SU-DHL-6 (cell line): ENCODE measurements around the gene ABHD16A.
A peak's percentile ranks its signal among the peaks of the same experiment; 100 is the strongest.

Experiments used
- H2AFZ ChIP-seq: fragments of 200-600 bp; sonication (generic); 2 replicates; pipeline ENCODE4 v1.6.1; 2014; ENCODE audit warnings: low read depth, mild to moderate bottlenecking, moderate library complexity, mixed read lengths, antibody characterized with exemption, low read length; ENCODE audit not compliant: severe bottlenecking
- H3F3A ChIP-seq: fragments of 200-600 bp; shearing (Covaris generic); 2 replicates; pipeline ENCODE4 v1.6.0; 2016; ENCODE audit warnings: antibody characterized with exemption, mild to moderate bottlenecking; ENCODE audit not compliant: insufficient read depth
- H3K27ac ChIP-seq: fragments of 200-600 bp; sonication (generic); 2 replicates; pipeline ENCODE4 v1.5.1; 2016; ENCODE audit warnings: low read depth, mild to moderate bottlenecking, low read length, moderate library complexity, mixed read lengths
- H3K27me3 ChIP-seq: fragments of 200-600 bp; sonication (generic), shearing (Covaris generic); 2 replicates; pipeline ENCODE4 v1.6.0; 2014; ENCODE audit warnings: mild to moderate bottlenecking, low read length
- H3K36me3 ChIP-seq: fragments of 200-600 bp; sonication (generic); 2 replicates; pipeline ENCODE4 v1.6.1; 2014; ENCODE audit warnings: mild to moderate bottlenecking, low read length, mixed read lengths
- H3K4me2 ChIP-seq: fragments of 300-600, 200-600 bp; shearing (Covaris generic), sonication (generic); 2 replicates; pipeline ENCODE4 v1.6.0; 2014; ENCODE audit warnings: low read length, low read depth, mild to moderate bottlenecking; ENCODE audit not compliant: poor library complexity, severe bottlenecking
- H3K4me3 ChIP-seq: fragments of 200-600 bp; sonication (generic); 2 replicates; pipeline ENCODE4 v1.5.1; 2014; ENCODE audit warnings: antibody characterized with exemption, low read length, mild to moderate bottlenecking, mixed read lengths; ENCODE audit not compliant: insufficient read depth, poor library complexity, severe bottlenecking
- H3K79me2 ChIP-seq: fragments of 200-600 bp; sonication (generic); 2 replicates; pipeline ENCODE4 v1.6.1; 2014; ENCODE audit warnings: mild to moderate bottlenecking, low read length, moderate library complexity; ENCODE audit not compliant: insufficient read depth
- H3K9ac ChIP-seq: fragments of 200-600 bp; sonication (generic); 2 replicates; pipeline ENCODE4 v1.7.0; 2014; ENCODE audit warnings: mild to moderate bottlenecking, low read length
- H3K9me2 ChIP-seq: fragments of 200-600 bp; sonication (generic); replicated peaks from 2 replicates; pipeline ENCODE4 v1.6.1; 2014; ENCODE audit warnings: low read length; ENCODE audit not compliant: insufficient read depth
- H3K9me3 ChIP-seq: fragments of 200-600 bp; sonication (generic); 2 replicates; pipeline ENCODE4 v1.6.1; 2014; ENCODE audit warnings: low read length, mixed read lengths; ENCODE audit not compliant: insufficient read depth
- H4K20me1 ChIP-seq: fragments of 200-600 bp; sonication (generic); 2 replicates; pipeline ENCODE4 v1.6.1; 2014; ENCODE audit warnings: low read depth, mild to moderate bottlenecking, antibody characterized with exemption, low read length, moderate library complexity, mixed read lengths
- CTCF ChIP-seq: fragments of 200-600 bp; sonication (generic); IDR thresholded peaks from one replicate; pipeline ENCODE4 v1.5.1; 2017; ENCODE audit warnings: antibody characterized with exemption, mild to moderate bottlenecking, low read length, moderate library complexity; ENCODE audit not compliant: insufficient read depth, poor library complexity, severe bottlenecking
- EZH2phosphoT487 ChIP-seq: fragments of 200-600 bp; sonication (generic), shearing (Covaris generic); conservative IDR thresholded peaks from 2 replicates; pipeline ENCODE4 v1.6.1; 2018; ENCODE audit warnings: mild to moderate bottlenecking, antibody characterized with exemption, low read length, moderate library complexity, mixed read lengths

ABHD16A gene

GRCh38 chr6:31741815-31742214, 38.7 kb upstream of the ABHD16A start:
- TF ChIP-seq CTCF (no peak), EZH2phosphoT487 (no peak)

DNA sequence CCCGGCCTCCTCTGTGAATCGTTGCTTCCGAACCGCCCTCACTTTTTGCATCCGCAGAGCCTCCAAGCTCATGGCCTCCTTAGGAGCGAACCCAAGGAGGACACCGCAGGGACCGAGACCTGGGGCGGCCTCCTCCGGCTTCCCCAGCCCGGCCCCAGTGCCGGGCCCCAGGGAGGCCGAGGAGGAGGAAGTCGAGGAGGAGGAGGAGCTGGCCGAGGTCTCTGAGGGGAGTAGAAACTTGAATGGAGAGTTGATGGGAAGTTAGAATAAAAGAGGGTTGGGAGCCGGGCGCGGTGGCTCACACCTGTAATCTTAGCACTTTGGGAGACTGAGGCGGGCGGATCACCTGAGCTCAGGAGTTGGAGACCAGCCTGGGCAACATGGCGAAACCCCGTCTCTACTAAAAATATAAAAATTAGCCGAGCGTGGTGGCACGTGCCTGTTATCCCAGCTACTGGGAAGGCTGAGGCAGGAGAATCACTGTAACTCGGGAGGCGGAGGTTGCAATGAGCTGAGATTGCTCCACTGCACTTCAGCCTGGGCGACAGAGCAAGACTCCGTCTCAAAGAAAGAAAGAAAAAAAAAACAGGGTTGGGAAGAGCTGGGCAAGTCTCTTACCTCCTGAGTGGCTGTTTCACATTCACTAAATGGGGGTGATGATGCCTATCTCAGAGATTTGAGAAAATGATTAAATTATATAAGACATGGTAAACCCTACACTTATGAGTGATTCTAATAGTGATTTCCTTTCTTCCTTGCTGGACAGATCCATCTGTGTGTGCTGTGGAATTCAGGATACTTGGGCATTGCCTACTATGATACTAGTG, 37.5 kb upstream of the ABHD16A start:
- H3K9me2 ChIP-seq = no peaks in the 10 kb centered on the region
- peak overlapping the region; percentile 8 for H2AFZ ChIP-seq
- no peaks in the 10 kb centered on the region for H3K9me3 ChIP-seq
- peak overlapping the region; percentile 86 for H3K27ac ChIP-seq
- H3K9ac ChIP-seq = peak overlapping the region; percentile 90
- peak overlapping the region; percentile 78 for H3K4me3 ChIP-seq
- peaks cover 25% of the 10 kb centered on the region for H3K79me2 ChIP-seq
- H3K27me3 ChIP-seq = no peaks in the 10 kb centered on the region
- peak overlapping the region; percentile 82 for H3K4me2 ChIP-seq
- H4K20me1 ChIP-seq = no peaks in the 10 kb centered on the region
- TF ChIP-seq CTCF = no peak
- TF ChIP-seq EZH2phosphoT487 = no peak
- peaks cover 54% of the 10 kb centered on the region for H3F3A ChIP-seq
- H3K36me3 ChIP-seq = peaks cover 17% of the 10 kb centered on the region

More at GRCh38 chr6:31741815-31742214, 38.7 kb upstream of the ABHD16A start:
- H3K36me3 ChIP-seq = peaks cover 17% of the 10 kb centered on the region
- H3K9ac ChIP-seq = no peak overlapping the region; the same call in 1 of the 2 replicates
- no peaks in the 10 kb centered on the region for H4K20me1 ChIP-seq
- 0 out of 2 replicates have a peak overlapping the region, but pooled peaks have one; percentile 11 for H3K27ac ChIP-seq
- H3K4me2 ChIP-seq = no peak overlapping the region
- peaks cover 13% of the 10 kb centered on the region for H3K79me2 ChIP-seq
- no peaks in the 10 kb centered on the region for H3K9me2 ChIP-seq
- H3K9me3 ChIP-seq = no peaks in the 10 kb centered on the region
- peaks cover 54% of the 10 kb centered on the region for H3F3A ChIP-seq
- no peak overlapping the region for H3K4me3 ChIP-seq
- H3K27me3 ChIP-seq = no peaks in the 10 kb centered on the region
- H2AFZ ChIP-seq = no peak overlapping the region

DNA sequence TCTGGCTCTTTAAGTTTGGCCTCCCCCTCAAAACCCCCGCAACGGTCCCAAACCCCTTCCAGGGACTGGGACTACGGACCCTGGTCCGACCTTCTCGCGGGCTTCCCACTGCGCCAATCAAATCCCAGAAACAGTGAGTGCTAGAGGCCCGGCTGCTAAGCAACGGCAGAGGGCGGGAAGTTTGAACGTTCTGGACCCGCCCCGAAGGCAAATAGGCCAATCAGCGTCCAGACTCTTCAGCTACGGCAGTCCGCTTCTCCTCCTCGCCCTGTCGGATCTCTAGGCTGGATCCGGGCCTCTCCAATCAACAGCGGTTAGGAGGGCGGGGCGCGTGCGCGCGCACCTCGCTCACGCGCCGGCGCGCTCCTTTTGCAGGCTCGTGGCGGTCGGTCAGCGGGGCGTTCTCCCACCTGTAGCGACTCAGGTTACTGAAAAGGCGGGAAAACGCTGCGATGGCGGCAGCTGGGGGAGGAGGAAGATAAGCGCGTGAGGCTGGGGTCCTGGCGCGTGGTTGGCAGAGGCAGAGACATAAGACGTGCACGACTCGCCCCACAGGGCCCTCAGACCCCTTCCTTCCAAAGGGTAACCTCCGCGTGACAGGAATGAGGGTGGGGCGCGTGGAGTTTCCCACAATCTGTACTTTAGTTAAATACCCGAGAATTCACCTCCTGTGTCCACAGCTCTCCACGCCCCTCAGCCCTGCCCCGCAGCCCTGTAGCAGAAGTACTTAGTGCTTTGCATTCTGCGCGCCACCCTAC, 36.7 kb upstream of the ABHD16A start, which contains the start of gene MSH5:
TSS of gene MSH5 (plus strand) at position 367 of the 758 bp plus-strand sequence. CDS start 462 bp downstream, outside the sequence.
- Histone ChIP-seq H3F3A (peaks cover 50% of the 10 kb centered on the region), H3K36me3 (peaks cover 17% of the 10 kb centered on the region), H3K79me2 (peaks cover 33% of the 10 kb centered on the region), H3K27me3 (no peaks in the 10 kb centered on the region), H3K9ac (peak within 1 kb of the TSS; percentile 90), H3K4me3 (peak within 1 kb of the TSS; percentile 78), H2AFZ (peak within 1 kb of the TSS; percentile 8), H3K9me3 (no peaks in the 10 kb centered on the region), H3K27ac (peak within 1 kb of the TSS; percentile 95), H4K20me1 (no peaks in the 10 kb centered on the region), H3K4me2 (peak within 1 kb of the TSS; percentile 82), H3K9me2 (no peaks in the 10 kb centered on the region)
- TF ChIP-seq CTCF = no peak
- TF ChIP-seq EZH2phosphoT487 = no peak
